Dermis blood vessel endothelial cell (primary cell): ENCODE data around the gene CYP27B1. TPM values are rescaled to one million over a fixed set of nuclear protein-coding genes. Genes with fewer than 3 reads are reported as not detected.
A peak's percentile ranks its signal among the peaks of the same experiment; 100 is the strongest.

ENCODE experiments used
- DNase-seq: peaks from one replicate; pipeline ENCODE4 v3.0.0; 2010
- total RNA-seq: library from RNA; depleted of rRNA; stranded (reverse); fragments of >200 nt; gene quantifications from 2 replicates; pipeline ENCODE4 v1.2.3, GENCODE V29; 2014

Gene CYP27B1
- total RNA-seq, 1 donor from 2014 or later, result 0.17 TPM

DNA sequence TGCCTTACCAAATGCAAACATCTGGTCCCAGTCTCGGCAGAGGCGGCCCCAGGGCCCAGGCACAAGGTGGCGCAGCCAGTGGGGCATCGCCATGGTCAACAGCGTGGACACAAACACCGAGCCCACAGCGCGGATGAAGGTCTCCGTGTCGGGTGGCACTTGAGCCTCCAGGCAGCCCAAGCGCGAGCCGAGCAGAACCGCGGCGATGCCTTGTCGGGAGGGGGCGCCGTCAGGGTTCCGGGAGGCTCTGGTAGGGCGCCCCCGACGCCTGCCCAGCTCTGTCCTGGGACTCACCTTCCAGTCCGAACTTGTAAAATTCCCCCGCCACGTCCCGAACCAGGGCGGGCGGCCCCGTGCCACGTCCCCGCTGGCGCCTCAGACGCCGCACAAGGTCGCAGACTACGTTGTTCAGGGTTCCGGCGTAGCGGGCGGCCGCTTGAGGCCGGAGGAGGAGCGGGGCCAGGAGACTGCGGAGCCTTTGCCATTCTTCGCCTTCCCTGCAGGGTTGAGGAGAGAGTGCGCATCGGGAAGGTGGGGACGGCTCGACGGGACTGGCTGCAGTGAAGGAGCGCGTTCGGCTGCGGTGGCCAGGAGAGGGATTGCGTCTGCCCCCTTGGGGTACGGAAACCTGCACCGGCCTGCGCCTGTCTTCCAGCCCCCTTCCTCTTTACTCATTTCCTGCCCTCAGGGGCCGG, 1.7 kb downstream of the CYP27B1 start:
- peak; percentile 55 for DNase-seq

DNA sequence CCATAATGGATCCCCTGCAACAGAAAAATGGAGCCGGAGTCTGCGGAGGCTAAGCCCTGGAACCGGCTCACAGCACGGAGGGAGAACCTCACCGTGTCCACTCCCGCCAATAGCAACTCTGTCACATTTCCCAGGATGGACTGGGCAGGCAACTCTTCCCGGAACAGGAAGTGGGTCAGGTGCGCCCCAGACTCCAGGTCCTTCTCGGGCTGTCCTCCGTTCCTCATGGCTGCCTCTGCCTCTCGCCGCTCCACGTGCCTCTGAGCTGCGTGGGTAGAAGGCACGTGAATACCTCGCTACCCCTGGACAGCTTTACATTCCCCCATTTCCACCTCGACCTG, 2.2 kb downstream of the CYP27B1 start:
- DNase-seq, result no peak

DNA sequence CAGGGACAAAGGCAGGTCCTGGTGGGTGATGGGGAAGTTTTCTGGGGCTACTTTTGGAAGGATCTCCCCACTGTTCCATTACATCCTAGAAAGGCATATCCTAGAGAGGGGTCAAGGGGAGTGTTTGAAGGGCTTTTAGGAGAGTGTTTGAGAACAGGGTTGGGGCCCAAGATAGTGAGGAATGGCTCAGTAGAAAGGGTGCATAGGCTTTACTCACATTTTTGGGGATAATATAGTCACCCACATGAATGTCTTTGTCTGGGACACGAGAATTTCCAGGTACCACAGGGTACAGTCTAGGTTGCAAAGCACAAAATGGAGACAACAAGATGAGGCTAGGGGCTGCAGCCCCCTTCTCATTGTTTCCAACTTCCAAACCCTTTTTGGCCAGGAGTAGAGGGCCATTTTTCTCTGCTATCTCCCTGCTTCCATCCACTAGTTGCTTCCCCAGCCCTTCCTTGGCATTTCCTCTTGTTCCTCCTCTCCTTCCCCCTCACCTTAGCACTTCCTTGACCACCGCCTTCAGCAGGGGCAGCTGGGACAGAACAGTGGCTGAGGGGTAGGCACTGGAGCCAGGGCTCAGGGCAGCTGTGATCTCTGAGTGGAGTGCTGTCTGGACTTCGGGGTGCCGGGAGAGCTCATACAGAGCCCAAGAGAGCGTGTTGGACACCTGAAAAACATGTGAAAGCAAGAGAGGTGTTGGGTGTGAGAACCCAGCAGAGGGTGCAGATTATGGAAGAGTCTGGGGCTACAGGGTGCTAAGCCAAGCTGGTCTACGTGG, 2.8 kb downstream of the CYP27B1 start:
- no peak for DNase-seq

DNA sequence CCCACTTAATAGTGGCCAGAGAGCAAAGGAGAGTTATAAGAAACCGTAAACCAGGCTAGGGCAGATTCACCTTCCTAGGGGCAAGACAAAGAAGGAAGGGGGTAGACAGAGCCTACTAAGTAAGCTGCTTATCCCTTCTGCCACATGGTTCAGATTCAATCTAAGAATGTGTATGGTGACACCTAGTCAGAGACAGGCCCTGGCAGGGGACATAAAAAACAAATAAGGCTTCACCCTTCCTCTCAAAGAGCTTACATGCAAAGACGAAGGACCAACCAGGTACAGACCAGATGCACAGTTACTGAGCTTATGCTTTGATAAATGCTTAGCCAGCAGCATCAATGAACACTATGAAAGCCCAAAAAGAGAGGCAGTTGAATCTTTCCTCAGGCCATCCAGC, 4.4 kb downstream of the CYP27B1 start:
- no peak for DNase-seq

DNA sequence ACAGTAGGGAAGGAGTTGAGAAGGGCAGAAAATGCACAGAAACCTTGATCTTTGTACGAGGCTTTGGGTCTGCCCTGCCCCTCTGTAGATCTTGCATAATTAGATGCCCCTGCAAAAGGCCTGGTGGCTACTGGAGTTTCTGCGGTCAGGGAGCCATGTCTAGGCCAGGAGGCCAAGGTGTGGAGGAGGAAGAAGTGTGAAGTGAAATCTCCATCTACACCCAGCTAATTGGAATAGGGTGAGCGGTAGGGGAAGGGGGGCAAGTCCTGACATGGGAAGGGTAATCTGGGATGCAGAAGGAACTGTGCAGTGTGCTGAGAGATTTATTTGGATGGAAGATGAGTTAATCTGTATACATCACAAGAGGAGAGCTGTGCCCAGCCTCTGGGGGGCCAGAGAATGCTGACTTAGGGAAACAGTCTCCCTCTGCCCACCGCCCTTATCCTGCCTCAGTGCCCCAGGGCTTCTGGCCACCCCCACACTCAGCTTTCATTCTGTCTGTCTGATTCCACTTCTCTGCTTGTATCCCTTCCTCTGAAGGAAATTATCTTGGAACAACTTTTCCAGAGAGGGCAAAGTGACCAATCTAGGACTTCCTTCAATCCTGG, 5.4 kb downstream of the CYP27B1 start:
- DNase-seq, result no peak

DNA sequence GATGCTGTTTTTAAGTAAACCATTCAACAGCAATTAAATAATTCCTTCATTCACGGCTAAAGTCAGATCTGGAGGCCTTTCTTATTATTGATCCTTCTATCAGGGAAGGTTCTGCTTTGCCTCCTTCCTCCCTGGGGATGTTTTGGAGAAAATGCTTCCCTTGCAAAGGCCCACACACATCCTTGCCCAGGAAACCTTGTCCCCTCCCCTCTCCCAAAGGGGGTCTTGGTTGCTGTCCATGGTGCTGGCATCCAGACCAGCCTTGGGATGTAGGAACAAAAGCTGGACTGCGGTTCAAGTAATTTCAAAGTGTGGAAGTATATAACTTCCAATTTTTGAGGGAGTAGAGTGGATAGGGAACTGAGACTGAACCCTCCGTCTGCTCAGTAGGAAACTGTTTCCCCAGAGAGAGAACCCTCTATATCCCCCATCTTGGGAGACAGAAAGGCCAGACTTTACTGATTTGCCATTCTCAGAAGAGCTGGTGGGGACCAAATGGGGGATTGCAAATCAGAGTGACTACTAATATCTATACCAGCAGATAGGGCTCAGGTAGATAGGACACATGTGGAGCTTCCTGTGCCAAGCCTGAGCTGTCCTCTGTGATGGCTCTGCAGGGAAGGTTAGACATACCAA, 6.4 kb downstream of the CYP27B1 start:
- DNase-seq, result no peak

DNA sequence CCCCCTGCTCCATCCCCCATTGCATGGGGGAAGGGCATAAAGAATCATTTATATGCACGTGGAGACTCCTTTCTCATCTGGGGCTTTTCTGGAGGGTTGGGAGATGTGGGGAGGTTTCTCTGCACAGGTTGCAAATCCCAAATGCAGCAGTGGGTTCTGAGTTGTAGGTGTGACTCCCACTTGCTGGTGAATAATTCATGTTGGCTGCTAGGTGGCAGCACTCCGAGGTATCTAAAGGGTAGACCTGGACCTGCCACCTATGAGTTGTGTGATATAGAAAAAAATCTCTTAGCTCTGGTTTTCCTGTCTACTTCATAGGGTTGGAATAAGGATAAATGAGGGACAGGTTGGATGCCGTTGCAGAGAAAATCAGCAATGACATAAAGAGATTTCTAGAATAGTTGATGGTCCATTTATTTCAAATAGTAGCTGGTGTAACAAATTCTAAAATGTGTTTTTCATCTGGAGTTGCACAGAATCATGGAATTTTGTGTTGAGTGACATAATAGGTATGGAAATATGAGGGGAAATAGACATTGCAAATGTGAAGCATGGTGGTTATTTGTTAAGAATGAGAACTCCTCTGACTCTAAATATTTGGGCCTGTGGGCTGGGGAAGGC, 7.4 kb downstream of the CYP27B1 start:
- DNase-seq, result peak; percentile 61

DNA sequence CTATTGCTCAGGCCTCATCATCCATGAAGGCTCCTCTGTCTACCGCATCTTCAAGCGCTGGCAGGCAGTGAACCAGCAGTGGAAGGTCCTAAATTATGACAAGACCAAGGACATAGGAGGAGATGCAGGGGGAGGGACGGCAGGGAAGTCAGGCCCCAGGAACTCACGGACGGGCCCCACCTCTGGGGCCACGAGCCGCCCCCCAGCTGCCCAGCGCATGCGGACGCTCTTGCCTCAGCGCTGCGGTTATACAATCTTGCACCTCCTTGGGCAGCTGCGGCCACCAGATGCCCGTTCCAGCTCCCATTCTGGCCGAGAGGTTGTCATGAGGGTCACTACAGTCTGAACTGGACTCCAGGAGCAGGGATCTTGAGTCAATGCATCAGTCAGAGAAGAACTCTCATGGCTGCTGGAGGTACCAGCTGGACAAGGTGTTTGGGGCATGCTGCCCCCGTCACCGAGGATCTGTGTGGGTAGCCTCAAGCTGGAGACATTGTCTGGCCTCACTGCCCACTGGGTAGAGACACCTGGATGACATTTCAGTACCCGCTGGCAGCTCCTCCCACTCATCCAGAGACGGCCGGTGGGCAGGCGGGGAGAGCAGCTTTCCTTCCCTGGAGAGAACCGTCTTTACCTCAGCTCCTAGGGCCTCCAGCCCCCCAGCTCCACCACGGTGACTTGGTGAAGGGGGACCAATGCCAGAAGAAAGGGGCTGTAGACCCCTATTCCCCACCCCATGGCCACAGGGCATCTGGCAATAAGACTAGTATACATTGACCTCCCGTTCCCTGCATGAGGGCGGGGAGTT, 8.1 kb downstream of the CYP27B1 start:
- no peak for DNase-seq

DNA sequence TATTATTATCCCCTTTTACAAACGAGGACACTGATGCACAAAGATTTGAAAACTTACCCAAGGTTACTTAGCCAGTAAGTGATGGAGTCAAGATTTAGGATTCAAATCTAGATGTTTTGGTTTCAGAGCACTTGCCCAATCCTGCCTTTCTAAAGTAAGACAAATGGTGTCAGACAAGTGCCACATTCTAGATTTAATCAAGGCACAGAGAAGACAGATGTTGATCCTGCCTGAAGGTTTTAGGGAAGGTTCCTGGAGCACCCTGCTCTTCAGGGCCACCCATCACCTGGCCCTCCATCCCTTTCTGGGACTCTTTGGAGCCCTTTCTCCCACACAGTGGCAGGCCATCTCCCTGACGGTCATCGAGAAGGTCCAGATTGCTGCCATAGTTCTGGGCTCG, 9.1 kb downstream of the CYP27B1 start:
- DNase-seq, result no peak

DNA sequence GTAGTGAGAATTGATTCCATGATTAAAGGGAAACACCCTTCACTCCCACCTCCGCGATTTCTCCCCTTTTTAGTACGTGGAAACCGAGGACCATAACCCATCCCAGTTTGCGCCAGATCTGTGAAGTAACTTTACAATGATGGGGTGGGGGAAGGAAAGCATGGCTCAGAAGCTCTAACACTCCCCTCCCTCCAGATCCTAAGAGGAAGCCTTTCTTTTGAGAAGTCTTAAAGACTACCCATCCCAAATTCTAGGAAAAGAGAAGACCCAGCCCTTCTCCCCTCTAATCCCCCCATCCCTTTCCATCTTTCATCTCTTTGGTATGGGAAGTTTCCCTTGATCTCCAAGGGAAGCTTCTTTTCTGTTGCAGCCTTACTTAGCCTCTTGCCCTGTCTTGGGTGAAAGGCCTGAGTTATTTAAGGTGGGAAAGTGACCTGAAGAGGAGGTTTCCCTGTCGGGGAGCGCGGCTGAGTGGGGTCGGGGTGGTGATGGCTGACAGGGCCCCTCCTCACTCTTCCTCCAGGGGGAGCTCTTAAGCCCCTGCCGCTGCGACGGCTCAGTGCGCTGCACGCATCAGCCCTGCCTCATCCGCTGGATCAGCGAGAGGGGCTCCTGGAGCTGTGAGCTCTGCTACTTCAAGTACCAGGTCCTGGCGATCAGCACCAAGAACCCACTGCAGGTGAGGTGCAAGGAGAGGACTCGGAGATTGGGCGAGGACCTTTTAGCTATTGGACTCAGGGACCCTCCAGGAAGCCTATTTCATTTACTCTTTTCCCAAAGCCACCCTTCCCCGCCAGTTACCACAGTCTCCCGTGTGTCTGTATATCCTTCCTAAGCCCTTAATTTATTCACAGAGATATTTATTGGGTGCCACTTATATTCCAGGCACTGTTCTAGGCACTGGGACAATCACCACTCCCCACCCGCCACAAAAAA, 10.2 kb downstream of the CYP27B1 start:
- peak; percentile 70 for DNase-seq

DNA sequence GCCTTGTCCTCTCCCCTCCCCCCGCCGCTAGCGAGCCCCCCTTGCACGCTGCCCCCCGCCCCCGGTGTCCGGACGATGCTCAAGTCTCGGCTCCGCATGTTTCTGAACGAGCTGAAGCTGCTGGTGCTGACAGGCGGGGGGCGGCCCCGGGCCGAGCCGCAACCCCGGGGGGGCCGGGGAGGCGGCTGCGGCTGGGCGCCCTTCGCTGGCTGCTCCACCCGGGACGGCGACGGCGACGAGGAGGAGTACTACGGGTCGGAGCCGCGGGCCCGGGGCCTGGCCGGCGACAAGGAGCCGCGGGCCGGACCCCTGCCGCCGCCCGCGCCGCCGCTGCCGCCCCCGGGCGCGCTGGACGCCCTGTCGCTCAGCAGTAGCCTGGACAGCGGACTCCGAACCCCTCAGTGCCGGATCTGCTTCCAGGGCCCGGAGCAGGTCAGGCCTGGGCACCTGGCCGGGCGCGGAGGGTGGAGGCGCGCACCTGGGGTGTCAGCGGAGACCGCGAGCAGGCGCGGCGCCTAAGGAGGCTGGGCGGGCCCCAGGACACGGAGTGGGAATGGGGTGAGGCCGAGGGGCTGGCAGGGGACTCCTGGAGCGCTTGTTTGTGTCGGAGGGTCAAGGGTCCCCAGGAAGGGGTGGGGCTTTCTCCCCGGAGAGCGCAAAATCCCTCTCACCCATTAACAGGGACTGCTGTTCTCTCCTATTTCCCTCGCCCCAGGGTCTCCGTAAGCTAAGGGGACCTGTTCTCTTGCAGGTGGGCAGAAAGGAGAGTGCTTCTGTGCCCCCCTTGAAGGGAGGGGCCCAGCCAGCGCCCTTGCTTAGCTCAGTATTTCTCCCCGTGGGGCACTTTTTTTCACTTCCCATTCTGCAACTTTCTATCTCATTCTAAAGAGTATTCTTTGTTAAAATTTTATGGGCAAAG, 11.2 kb downstream of the CYP27B1 start:
- DNase-seq, result no peak

DNA sequence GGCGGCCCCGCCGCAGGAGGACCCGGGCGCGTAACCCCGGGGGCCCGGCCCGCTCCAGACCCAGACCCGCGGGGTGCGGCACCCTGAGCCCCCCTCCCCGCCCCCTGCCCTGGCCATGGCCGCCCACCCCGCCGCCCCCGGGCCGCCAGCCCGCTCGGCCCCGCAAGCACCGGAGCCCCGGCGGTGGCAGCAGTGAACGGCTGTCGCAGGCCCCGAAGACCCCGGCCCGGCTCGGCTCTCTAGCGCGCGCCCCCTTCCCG, 11.8 kb downstream of the CYP27B1 start:
- no peak for DNase-seq

DNA sequence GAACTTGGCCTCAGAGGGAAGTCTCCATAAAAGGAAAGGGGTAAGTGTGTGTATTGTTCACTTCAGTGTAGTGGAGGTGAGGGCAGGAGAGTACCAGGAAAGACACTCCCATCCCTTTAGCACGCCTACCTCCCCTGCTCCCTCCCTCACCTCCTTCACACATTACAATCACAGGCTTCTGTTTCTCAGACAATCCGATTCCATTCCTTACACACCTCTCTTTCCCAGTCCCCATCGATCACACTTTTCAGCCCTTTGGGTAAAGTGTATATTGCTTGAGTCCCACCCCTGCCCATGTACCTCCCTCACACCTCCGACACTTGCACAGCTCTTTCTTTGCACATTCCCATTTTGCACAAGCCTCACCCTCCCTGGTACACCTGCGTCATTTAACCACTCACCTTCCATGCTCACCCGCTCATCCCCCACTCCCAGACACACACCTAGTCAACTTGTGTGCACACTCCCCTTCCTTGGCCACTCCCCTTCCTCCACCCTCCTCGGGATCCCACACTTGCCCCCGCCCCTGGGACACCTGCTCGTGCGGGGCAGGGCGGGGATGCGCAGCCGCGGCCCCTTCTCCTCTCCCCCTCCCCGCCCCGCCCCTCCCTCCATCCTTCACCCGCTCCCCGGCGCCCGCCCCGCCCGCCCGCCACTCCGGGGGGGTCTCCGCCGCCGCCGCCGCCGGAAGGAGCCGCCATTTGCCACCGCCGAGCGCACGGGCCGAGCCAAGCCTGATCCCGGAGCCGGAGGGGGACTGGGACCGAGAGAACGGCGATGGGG, 12.3 kb downstream of the CYP27B1 start, which contains the start of gene MARCHF9:
Gene MARCHF9 (plus strand): TSS at position 693 of the 783 bp plus-strand sequence. CDS start 426 bp downstream, outside the sequence.
- DNase-seq, result no peak

DNA sequence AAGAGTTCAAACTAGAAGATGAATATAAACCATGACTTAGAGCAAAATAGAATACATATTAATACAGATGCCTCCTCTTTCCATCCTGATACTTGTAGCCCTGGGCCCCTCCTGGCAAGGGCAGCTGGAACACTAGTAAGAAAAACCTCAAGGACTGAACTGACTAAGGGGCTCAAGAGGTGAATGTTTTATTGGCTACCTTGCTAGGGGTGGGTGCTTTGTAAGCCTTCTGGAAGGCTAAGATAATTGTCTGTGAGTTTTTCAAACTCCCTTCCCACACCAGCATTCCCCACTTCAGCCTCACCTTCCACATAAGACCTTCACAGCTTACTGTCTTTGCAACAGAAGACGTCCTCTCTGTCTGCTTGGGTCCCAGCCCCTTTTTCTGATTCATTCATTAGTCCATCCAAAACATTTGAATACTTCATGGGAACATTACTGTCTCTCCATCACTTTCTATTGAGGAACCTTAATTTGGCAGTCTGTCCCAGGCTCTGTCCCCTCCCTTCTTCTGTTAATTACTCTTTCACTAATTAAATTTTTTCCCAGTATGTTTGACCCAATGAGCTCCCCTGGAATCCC, 13.0 kb downstream of the CYP27B1 start:
- DNase-seq, result no peak

DNA sequence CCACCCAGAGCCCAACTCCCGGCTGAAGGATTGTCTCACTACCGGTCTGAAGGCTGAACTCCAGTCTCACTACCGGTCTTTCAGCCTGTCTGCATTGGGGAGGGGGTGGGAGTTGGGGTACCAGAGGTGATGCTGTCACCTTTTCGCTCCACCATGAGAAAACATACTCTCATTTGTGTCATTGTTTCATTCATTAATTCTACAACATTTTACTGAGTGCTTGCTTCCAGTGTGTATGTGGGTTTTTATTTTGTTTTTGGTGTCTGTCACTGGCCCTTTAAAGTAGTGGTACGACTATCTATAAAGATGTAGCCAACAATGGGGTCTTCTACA, 14.2 kb downstream of the CYP27B1 start:
- no peak for DNase-seq

DNA sequence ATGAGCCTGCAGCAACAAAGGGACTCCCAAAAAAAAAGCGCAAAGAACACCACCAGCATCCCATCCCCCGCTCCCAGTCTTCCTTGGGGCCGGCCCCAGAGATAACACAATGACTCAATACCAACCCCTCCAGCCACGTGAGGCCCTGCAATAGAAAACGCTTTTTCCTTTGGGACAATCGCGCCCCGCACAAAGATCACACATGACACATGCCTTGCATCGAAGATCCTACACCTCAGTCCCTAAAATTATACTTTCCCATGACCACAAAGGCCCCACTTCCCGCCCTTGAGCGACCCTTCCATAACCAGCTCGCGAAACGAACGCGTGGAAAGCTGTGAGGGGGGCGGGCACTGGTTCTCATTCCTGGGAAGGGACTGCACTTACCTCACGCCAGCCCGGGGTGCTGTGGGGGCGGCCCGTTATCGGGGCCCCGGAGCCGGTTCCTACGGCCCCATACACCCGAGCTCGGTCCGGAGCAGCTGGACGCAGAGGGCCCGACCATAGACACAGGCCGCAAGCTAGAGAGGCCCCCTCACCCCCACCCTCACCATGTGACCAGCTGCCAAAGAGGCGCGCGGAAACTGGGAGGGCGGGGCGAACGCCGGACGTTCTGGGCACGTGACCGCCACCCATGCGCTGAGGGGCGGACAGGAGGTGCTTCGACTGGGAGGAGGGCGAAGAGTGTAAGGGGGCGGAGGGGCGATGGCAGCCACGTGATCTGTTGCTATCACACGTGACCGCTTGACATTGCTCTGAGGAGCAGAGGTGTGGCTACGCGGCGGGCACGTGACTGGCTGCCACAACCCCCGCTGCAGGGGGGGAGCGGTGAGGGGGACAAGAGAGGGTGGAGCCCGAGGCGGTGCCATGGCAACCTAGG, 14.8 kb downstream of the CYP27B1 start, which contains the start of gene CDK4:
Gene CDK4 (minus strand): TSS at position 523 of the 880 bp plus-strand sequence. CDS start 593 bp downstream, outside the sequence.
- peak; percentile 100 for DNase-seq

DNA sequence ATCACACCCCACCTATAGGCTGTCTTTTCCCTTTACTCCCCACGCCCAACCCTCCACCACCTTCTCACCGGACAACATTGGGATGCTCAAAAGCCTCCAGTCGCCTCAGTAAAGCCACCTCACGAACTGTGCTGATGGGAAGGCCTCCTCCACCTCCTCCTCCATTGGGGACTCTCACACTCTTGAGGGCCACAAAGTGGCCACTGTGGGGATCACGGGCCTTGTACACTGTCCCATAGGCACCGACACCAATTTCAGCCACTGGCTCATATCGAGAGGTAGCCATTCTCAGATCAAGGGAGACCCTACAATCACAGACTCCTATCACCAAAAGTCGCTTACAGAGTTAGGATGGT, 15.5 kb downstream of the CYP27B1 start:
- DNase-seq, result no peak
